Trophoblast cell (in vitro differentiated cells and primary cell): Measurements from ENCODE around the gene CCNK.
A peak's percentile ranks its signal among the peaks of the same experiment; 100 is the strongest.

Experiments used
- DNase-seq, 2 donors: peaks; one replicate each; pipeline ENCODE4 v3.0.0-alpha.2; 2016
- H2AFZ ChIP-seq: 2 replicates; pipeline ENCODE4 v1.6.1; 2013; ENCODE audit warnings: low read length, moderate library complexity, mild to moderate bottlenecking; ENCODE audit not compliant: insufficient read depth, poor library complexity
- H2AK5ac ChIP-seq: 2 replicates; pipeline ENCODE4 v1.6.1; 2013; ENCODE audit warnings: mild to moderate bottlenecking, low read length
- H2BK120ac ChIP-seq: 2 replicates; pipeline ENCODE4 v1.6.1; 2013; ENCODE audit warnings: low read length, mild to moderate bottlenecking, moderate library complexity; ENCODE audit not compliant: insufficient read depth, poor library complexity
- H2BK12ac ChIP-seq: 2 replicates; pipeline ENCODE4 v1.6.1; 2013; ENCODE audit warnings: mild to moderate bottlenecking, low read length, moderate library complexity
- H2BK5ac ChIP-seq: 2 replicates; pipeline ENCODE4 v1.6.1; 2013; ENCODE audit warnings: low read length, low read depth, moderate library complexity, mild to moderate bottlenecking; ENCODE audit not compliant: poor library complexity
- H3K14ac ChIP-seq: 2 replicates; pipeline ENCODE4 v1.6.1; 2013; ENCODE audit warnings: mild to moderate bottlenecking, low read length
- H3K18ac ChIP-seq: 2 replicates; pipeline ENCODE4 v1.6.1; 2013; ENCODE audit warnings: mild to moderate bottlenecking, low read length
- H3K23ac ChIP-seq: 2 replicates; pipeline ENCODE4 v1.6.1; 2013; ENCODE audit warnings: low read length
- H3K27ac ChIP-seq: 2 replicates; pipeline ENCODE4 v1.5.1; 2013; ENCODE audit warnings: low read depth, mild to moderate bottlenecking, inconsistent platforms, low read length, moderate library complexity
- H3K27me3 ChIP-seq: 2 replicates; pipeline ENCODE4 v1.6.1; 2013; ENCODE audit warnings: inconsistent platforms, mild to moderate bottlenecking, low read length, moderate library complexity; ENCODE audit not compliant: insufficient read depth
- H3K36me3 ChIP-seq, 2 experiments: 1 replicate in 1 of 2; 2 replicates in 1 of 2; pipeline ENCODE4 v1.6.1; 2013; ENCODE audit warnings: low read length in 2 of 2, mild to moderate bottlenecking in 2 of 2, moderate library complexity in 1 of 2; ENCODE audit not compliant: insufficient read depth in 2 of 2, control insufficient read depth in 1 of 2
- H3K4ac ChIP-seq: 2 replicates; pipeline ENCODE4 v1.6.1; 2013; ENCODE audit warnings: low read depth, mild to moderate bottlenecking, low read length, moderate library complexity
- H3K4me1 ChIP-seq, 2 experiments: 1 replicate in 1 of 2; 2 replicates in 1 of 2; pipeline ENCODE4 v1.6.1; 2013; ENCODE audit warnings: low read length in 2 of 2, mild to moderate bottlenecking in 2 of 2, moderate library complexity in 1 of 2; ENCODE audit not compliant: insufficient read depth in 2 of 2, control insufficient read depth in 1 of 2
- H3K4me2 ChIP-seq: 2 replicates; pipeline ENCODE4 v1.6.1; 2013; ENCODE audit warnings: inconsistent platforms, mild to moderate bottlenecking, low read length, moderate library complexity
- H3K4me3 ChIP-seq: 2 replicates; pipeline ENCODE4 v1.5.1; 2013; ENCODE audit warnings: mild to moderate bottlenecking, low read depth, low read length, inconsistent platforms
- H3K79me1 ChIP-seq: one replicate; pipeline ENCODE4 v1.6.1; 2013; ENCODE audit warnings: low read length
- H3K79me2 ChIP-seq: 2 replicates; pipeline ENCODE4 v1.6.1; 2013; ENCODE audit warnings: low read length, mild to moderate bottlenecking; ENCODE audit not compliant: control insufficient read depth, insufficient read depth, poor library complexity
- H3K9ac ChIP-seq: 2 replicates; pipeline ENCODE4 v1.6.1; 2013; ENCODE audit warnings: mild to moderate bottlenecking, low read length
- H3K9me3 ChIP-seq: 2 replicates; pipeline ENCODE4 v1.6.1; 2013; ENCODE audit warnings: low read depth, mild to moderate bottlenecking, control low read depth, inconsistent platforms, low read length; ENCODE audit not compliant: insufficient read depth
- H4K12ac ChIP-seq: 2 replicates; pipeline ENCODE4 v1.6.1; 2013; ENCODE audit warnings: low read depth, mild to moderate bottlenecking, low read length, moderate library complexity
- H4K8ac ChIP-seq: 2 replicates; pipeline ENCODE4 v1.6.1; 2013; ENCODE audit warnings: low read depth, mild to moderate bottlenecking, low read length, moderate library complexity
- H4K91ac ChIP-seq: one replicate; pipeline ENCODE4 v1.6.1; 2013; ENCODE audit warnings: low read depth, mild to moderate bottlenecking, low read length, moderate library complexity
- WGBS: extraction: QIAGEN DNeasy Blood & Tissue Kit; methylation state at CpG from one replicate; pipeline ENCODE4 v1.1.7; 2013; ENCODE audit warnings: missing lambda C conversion rate; ENCODE audit not compliant: insufficient read length, insufficient coverage; ENCODE audit errors: extremely low coverage; 5-methylcytosine and 5-hydroxymethylcytosine counted together

CCNK gene

DNA sequence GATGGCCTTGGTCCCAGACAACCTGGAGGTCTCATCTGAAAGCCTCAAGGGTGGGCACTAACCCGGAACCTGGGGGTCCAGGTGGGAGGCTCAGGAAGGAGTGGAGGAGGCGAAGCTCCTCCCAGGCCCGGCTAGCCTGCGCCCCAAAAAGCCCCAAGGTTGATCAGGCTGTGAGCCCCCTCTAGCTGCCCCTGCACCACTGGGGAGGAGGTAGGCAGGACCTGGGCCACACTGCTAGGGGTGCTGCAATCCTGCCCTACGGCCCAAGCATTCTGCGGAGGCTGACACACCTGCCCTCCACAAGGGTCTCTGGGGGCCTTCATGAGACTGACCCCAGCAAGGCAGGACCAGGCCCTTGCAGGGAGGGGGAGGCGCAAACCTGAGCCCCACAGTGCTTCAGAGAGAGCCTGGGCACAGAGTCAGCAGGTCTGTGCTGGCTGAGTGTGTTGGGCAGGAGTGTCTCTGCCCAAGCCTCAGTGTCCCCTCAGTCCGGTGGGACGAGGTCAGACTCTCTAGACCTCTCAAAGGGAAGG is 70.9 kb downstream of the CCNK start:
- Histone ChIP-seq H2AFZ (no peak overlapping the region), H3K36me3 (no peaks in the 10 kb centered on the region), H4K12ac (no peak overlapping the region), H3K14ac (no peak overlapping the region), H3K79me2 (no peaks in the 10 kb centered on the region), H4K8ac (no peak overlapping the region), H3K4me3 (no peak overlapping the region), H2BK5ac (no peak overlapping the region), H2BK12ac (no peak overlapping the region), H3K4ac (peak overlapping the region; percentile 52), H2AK5ac (no peak overlapping the region), H3K23ac (no peak overlapping the region), H3K4me1 (peaks cover 2 to 4% of the 10 kb centered on the region in 2 experiments), H3K79me1 (no peaks in the 10 kb centered on the region), H2BK120ac (no peak overlapping the region), H3K18ac (no peak overlapping the region), H3K9ac (no peak overlapping the region), H4K91ac (no peak overlapping the region), H3K9me3 (peaks cover 1% of the 10 kb centered on the region), H3K27me3 (no peaks in the 10 kb centered on the region), H3K27ac (no peak overlapping the region), H3K4me2 (no peak overlapping the region)
- no peak for DNase-seq
- WGBS = no CpG with 5 or more reads among the region's 9 CpGs

GRCh38 chr14:99552572-99553216 is 71.5 kb downstream of the CCNK start:
- WGBS = no CpG with 5 or more reads among the region's 13 CpGs
- Histone ChIP-seq H2BK5ac (no peak overlapping the region), H2AFZ (no peak overlapping the region), H3K4me1 (peaks cover 2 to 4% of the 10 kb centered on the region in 2 experiments), H2AK5ac (no peak overlapping the region), H4K91ac (no peak overlapping the region), H3K4me2 (no peak overlapping the region), H3K36me3 (no peaks in the 10 kb centered on the region), H2BK120ac (no peak overlapping the region), H4K12ac (no peak overlapping the region), H3K9ac (no peak overlapping the region), H3K79me1 (no peaks in the 10 kb centered on the region), H3K79me2 (no peaks in the 10 kb centered on the region), H3K9me3 (peaks cover 1% of the 10 kb centered on the region), H3K4me3 (no peak overlapping the region), H3K18ac (no peak overlapping the region), H2BK12ac (no peak overlapping the region), H3K27ac (no peak overlapping the region), H3K23ac (no peak overlapping the region), H3K27me3 (no peaks in the 10 kb centered on the region), H4K8ac (no peak overlapping the region), H3K14ac (no peak overlapping the region), H3K4ac (no peak overlapping the region)
- no peak for DNase-seq

GRCh38 chr14:99554184-99554583 is 73.0 kb downstream of the CCNK start:
- no CpG with 5 or more reads among the region's 12 CpGs for WGBS

GRCh38 chr14:99554757-99555531 is 73.7 kb downstream of the CCNK start:
- Histone ChIP-seq H3K23ac (no peak overlapping the region), H3K4me3 (no peak overlapping the region), H3K4me1 (peaks cover 2 to 4% of the 10 kb centered on the region in 2 experiments), H4K8ac (no peak overlapping the region), H3K79me2 (no peaks in the 10 kb centered on the region), H2AK5ac (no peak overlapping the region), H3K4me2 (no peak overlapping the region), H2BK120ac (no peak overlapping the region), H3K18ac (peak overlapping the region; percentile 7), H2BK12ac (no peak overlapping the region), H3K14ac (no peak overlapping the region), H3K27ac (no peak overlapping the region), H4K12ac (no peak overlapping the region), H3K27me3 (no peaks in the 10 kb centered on the region), H3K36me3 (no peaks in the 10 kb centered on the region), H3K9me3 (no peaks in the 10 kb centered on the region), H3K79me1 (no peaks in the 10 kb centered on the region), H2BK5ac (no peak overlapping the region), H3K9ac (no peak overlapping the region), H3K4ac (no peak overlapping the region), H2AFZ (no peak overlapping the region), H4K91ac (no peak overlapping the region)
- no peak for DNase-seq
- no CpG with 5 or more reads among the region's 9 CpGs for WGBS

More at GRCh38 chr14:99554184-99554583, 73.0 kb downstream of the CCNK start:
- Histone ChIP-seq H3K79me1 (no peaks in the 10 kb centered on the region), H3K79me2 (no peaks in the 10 kb centered on the region), H3K4me2 (no peak overlapping the region), H2BK12ac (no peak overlapping the region), H3K9ac (no peak overlapping the region), H2AK5ac (no peak overlapping the region), H4K91ac (no peak overlapping the region), H4K12ac (no peak overlapping the region), H3K27me3 (no peaks in the 10 kb centered on the region), H3K9me3 (peaks cover 1% of the 10 kb centered on the region), H3K14ac (no peak overlapping the region), H3K18ac (no peak overlapping the region), H2AFZ (no peak overlapping the region), H3K27ac (no peak overlapping the region), H2BK5ac (no peak overlapping the region), H4K8ac (no peak overlapping the region), H3K4ac (peak overlapping the region; percentile 28), H3K4me3 (no peak overlapping the region), H2BK120ac (no peak overlapping the region), H3K23ac (no peak overlapping the region), H3K4me1 (peaks cover 2 to 4% of the 10 kb centered on the region in 2 experiments), H3K36me3 (no peaks in the 10 kb centered on the region)
- no peak for DNase-seq
